SK-N-SH treated with all-trans-retinoic acid at 6 μM for 48 hours (cell line): ENCODE results near the gene ID3.

Experiments used
- RARB ChIP-seq: fragments of 250-450 bp; sonication (Bioruptor Pico); IDR thresholded peaks from 2 replicates; pipeline ENCODE4 v1.8.0; 2021; ENCODE audit warnings: mild to moderate bottlenecking, moderate library complexity
- TCF4 ChIP-seq: fragments of 250-450 bp; sonication (Bioruptor Pico); IDR thresholded peaks from 2 replicates; pipeline ENCODE4 v1.8.0; 2021; ENCODE audit warnings: mild to moderate bottlenecking, moderate library complexity, borderline replicate concordance
- ZFP30 ChIP-seq: fragments of 450-650 bp; formaldehyde crosslinking; IDR thresholded peaks from 2 replicates; pipeline ENCODE4 v1.5.0; 2022; ENCODE audit warnings: mild to moderate bottlenecking, moderate library complexity
- ZNF8 ChIP-seq: fragments of 450-650 bp; formaldehyde crosslinking; IDR thresholded peaks from 2 replicates; pipeline ENCODE4 v1.5.0; 2020; ENCODE audit warnings: mild to moderate bottlenecking, moderate library complexity

GRCh38 chr1:23543707-23544443 is 15.4 kb downstream of the ID3 start:
- TF ChIP-seq RARB (CRISPR knock-in tag), result no peak
- no peak for TF ChIP-seq ZFP30
- no peak for TF ChIP-seq TCF4 (CRISPR knock-in tag)
- TF ChIP-seq ZNF8 (CRISPR knock-in tag), result no peak
